Stimulated activated CD8-positive, alpha-beta memory T cell treated with anti-CD3 and anti-CD28 coated beads, Interleukin-12 subunit alpha, Interleukin-12 subunit beta, amount 100 ng/mL, for 24 hours (primary cell): ENCODE measurements around the gene C17orf67.
"Not testable (repeated sequence)": the region's sequence is repeated elsewhere in the genome, so short reads cannot be mapped to it uniquely, and the experiment has no call there.

Experiments used
- DNase-seq: peaks from one replicate; pipeline ENCODE4 v3.0.0-alpha.2; 2020; ENCODE audit errors: extremely low read depth

The C17orf67 gene

DNA sequence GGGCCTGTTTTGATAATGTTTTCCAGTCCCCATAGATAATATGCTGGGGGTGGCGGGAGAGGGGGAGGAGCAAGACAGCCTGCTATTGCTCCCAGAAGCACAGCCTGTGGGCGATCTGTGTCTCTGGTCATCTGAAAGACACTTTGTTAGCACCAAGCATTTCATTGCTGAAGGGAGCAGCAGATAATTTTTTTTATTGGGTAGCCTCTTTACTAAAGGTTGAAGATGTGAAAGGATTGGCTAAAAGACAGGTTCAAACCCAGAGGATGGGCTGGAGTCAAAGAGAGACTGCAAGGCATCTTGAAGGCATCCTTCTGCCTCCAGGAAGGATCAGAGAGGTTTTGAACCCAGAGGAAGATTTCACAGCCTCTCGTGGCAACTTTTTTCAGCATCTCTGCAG, 60.6 kb downstream of the C17orf67 start:
- no peak for DNase-seq

DNA sequence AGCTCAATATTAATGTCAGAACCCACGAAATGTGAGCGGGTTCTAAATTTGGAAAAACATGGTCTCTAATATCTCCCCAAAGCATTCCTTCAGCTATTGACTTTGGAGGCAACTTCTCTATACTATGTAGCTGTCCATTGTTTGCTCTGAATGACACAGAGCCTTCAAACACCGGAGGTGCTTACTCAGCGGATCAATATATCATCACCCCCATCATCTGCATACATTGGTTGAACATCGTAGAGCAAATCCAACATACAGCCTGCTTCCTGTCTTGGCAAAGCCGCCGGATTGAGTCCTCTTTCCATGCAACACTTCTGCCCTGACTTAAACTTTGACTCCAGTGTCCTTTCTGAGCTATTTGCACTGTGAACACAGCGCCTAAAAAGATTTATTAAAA, 61.3 kb downstream of the C17orf67 start:
- DNase-seq, result no peak

DNA sequence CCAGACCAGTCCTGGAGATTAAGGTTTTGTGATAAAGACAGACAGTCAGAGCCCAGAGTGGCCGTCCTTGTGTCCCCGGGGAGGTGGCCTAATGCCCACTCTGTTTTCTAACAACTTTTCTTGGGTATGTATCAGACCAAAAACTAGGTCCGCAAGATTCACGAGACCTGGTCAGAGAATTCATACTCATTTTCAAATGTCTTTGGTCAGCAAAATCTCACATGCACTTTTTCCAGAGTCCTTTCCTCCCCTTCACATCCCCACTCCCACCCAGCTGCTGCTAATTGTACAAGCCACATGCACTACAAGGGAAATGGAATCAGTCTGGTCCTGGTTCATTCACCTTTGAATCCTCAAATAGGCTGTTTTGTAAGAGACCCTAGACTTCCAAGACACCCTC, 61.7 kb downstream of the C17orf67 start:
- DNase-seq, result no peak

DNA sequence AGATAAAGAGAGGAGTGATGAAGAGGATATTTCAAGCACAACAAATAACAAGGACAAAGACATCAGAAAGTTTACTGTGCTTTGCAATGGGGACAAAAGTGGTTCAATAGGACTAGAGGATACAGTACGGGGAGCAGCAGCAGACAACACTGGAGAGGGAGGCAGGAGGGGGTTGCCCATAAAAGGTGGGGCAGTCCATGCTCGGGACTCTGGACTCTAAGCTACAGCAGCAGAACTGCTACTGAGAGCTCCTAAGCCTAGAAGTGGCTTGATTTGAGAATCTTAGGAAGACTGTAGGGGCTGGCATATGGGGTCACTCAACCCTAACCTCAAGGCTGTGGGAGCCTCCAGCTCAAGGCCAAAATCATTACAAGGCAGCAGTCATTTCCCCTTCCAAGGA, 62.2 kb downstream of the C17orf67 start:
- DNase-seq, result no peak

DNA sequence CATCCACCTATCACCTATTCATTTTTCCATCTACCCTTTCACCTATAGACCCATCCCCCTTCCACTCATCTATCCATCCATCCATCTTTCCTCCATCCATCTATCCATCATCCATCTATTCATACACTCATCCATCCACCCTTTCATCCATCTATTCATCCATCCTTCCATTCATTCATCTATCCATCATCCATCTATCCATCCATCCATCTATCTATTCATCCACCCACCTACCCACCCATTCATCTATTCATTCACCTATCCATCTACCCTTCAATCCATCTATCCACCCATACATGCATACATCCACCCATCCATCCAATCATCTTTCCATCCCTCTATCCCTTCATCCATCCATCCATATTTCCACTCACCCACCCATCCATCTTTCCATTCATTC, 63.3 kb downstream of the C17orf67 start:
- DNase-seq, result no peak

DNA sequence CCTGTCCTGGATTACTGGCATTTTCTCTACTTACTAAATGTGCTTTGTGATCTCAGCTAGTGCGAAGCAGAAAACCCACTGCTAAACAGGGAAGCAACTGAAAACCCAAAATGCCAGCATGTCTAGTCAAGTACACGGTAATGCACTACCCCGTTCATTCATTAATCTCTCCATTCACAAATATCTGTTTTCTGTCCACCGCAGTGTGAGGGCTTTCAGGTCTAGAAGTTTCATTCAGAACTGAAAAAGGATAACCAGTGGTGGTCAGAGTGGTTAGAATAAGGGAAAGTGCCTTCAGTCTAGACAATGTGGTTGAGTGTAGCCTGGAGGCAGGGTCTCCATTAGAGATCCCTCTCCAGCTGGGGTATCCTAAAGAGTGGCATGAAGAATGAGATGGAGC, 68.3 kb downstream of the C17orf67 start:
- no peak for DNase-seq

DNA sequence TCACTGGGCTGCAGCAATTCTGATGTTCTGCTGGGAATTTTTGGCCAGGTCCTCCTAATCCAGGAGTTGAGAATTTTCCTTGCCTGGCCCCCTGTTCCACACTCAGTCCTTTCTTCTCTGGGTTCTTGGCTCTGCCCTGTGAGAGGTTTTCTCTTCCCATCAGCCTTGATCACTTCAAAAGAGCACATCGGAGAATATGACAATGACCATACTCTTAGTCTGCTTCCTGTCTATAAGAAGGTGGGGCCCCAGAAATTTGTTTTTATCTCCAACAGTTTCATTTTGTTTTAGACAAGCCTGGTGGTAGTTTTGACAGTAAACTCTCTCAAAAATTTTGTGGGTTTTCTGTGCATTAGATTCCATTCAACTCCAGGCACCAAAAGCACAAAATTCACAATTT, 70.7 kb downstream of the C17orf67 start:
- DNase-seq, result no peak

DNA sequence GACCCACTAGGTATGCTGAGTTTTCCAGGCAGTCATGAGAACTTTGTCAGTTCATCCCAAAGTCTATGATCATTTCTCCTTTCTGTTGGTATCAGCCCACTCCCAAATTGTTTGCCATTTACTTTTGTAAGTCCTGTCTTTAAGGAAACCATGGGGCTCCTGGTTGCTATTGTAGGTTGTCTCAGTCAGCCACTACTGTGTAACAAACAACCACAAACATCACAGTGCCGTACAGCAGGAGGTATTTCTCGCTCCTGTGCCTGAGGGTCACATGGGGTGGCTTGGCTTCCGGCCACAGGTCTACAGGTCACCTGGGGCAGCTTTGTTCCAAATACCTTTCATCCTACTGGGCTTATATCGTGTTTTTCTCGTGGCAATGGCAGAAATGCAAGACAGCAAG, 71.6 kb downstream of the C17orf67 start:
- no peak for DNase-seq

DNA sequence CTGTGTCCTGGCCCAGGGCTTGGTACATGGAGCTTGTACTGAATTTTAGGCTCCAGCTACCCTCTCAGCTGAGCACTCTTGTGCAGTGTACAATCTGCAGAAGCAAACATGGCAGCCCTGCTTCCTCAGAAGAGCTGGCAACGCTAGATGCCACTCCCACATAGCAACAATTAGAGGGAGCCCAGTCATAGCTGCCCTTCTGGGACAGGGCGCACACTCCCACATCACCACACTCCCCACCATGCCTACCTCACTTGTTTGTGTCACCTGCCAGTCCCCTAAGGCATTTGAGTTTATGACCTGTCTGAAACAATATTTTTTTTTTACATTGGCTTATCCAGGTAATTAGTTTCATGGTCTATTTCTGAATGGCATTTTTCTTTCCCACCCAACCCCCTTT, 72.3 kb downstream of the C17orf67 start:
- DNase-seq, result no peak

DNA sequence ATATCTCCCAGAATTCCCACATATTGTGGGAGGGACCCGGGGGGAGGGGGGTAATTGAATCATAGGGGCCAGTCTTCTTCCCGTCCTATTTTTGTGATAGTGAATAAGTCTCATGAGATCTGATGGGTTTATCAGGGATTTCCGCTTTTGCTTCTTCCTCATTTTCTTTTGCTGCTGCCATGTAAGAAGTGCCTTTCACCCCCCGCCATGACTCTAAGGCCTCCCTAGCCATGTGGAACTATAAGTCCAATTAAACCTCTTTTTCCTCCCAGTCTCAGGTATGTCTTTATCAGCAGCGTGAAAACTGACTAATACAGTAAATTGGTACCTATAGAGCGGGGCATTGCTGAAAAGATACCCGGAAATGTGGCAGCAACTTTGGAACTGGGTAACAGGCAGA, 76.1 kb downstream of the C17orf67 start:
- DNase-seq, result not testable (repeated sequence)

DNA sequence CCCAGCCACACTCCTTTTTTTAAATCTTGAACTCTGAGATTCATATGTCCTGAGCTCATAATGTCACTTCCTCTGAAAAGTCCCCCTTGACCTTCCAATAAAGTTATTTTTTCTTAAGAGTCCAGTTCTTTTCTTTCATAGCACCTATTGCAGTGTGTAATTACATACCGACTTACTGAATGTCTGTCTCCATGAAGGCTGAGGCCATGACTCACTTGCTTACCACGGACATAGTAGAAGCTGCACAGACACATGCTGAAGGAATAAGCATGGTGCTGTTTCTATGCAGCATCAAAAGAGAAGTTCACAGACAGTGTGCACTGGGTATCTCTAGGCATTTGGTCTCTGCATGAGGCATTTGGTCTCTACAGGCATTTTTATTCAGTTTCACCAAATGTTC, 77.2 kb downstream of the C17orf67 start:
- DNase-seq, result no peak

DNA sequence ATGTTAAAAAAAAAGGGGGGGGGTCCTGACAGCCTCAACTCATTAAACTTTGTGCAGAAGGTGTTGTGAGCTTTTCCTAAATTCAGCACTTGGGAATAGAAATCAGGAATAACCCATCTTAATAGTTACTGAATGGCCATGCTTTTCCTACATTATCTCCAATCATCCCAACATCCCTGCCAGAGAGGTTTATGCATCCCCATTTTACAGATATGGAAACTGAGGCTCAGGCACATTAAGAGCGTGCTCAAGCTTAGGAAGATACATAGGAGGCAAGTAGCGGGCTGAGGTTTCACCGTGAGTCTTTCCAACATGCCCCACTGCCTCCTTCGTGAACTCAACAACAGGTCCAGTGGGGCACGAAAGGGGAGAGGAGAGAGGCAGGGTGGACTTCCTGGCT, 78.4 kb downstream of the C17orf67 start:
- DNase-seq, result no peak

DNA sequence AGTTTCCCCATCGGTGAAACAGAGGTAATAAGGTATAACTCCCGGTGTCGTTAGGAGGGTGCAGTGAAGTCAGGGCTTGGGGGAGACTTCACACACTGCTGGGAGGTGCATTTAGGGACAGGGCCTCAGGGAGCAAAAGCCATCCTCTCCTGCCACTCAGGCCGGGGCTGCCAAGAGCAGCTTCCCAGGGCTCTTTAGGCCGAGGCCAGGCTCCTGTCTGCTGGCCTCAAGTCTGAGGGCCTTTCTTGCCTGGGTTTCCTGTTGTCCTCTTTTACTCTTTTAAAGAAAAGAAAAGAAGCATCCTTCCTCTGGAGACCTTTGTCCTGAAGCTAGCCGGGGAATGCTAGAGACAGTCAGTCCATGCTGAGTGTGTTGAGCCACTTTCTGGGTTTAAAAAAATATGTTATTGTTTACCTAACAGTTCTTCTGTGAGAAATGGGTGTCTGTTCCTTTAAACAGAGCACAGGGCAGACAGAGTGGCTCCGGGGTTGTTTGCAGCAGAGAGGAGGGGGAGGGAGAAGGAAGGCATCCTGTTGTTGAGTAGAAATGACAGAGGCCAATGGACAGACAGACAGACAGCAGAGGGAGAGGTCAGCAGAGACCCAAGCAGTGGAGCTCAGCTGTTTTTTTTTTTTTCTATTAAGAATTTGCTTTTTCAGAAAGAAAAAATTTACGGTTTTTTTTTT, 79.1 kb downstream of the C17orf67 start:
- no peak for DNase-seq

DNA sequence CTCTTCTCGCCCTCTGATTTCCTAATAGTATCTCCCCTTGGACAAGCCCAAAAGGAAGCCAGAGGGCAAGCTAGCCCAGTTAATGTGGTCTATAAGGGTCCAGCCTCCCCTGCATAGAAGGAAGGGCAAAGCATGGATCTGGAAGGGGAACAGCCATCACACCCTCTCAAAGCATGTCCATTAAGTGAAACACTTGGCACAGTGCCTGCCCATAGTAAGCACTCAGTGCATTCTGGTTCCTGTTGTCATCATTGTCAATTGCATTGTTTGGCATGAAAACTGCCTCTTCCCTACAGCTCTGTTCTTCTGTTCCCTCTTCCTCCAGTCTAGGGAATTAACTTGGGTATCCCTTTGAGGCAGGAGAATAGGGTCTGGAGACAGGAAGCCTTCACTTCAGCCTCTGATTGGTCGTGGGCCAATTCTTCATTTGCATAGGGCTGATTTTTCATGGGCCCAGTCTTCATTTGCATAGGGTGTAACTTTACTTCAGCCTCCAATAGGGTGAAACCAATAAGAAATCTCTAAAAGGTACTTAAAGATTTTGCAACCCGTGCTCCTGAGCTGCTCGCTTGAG, 81.4 kb downstream of the C17orf67 start:
- DNase-seq, result no peak

DNA sequence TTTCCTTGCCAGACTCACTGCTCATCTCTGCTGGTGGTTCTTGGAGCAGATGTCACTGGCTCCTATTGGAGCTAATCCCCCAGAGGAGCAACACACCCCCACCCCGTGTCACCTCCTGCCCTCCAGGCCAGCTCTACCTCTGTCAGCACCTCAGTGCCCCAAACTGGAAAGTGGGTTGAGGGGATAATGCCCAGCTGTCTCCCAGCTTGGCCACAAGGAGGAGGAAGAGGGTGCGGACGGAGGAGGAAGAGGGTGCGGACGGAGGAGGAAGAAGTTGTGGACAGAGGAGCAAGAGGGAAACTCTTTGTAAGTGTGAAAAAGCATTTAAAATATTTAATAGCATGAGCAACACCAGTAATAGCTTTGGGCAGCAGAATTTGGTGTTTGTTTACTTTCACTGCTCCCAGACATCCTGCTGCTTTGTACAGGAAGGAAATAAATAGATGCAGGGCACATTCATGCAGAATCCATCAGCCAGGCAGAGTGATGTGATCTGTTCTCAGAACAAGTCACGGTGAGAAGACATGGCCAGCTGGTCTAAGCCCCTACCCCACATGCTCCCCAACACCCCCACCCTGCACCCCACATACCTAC, 82.5 kb downstream of the C17orf67 start:
- no peak for DNase-seq

DNA sequence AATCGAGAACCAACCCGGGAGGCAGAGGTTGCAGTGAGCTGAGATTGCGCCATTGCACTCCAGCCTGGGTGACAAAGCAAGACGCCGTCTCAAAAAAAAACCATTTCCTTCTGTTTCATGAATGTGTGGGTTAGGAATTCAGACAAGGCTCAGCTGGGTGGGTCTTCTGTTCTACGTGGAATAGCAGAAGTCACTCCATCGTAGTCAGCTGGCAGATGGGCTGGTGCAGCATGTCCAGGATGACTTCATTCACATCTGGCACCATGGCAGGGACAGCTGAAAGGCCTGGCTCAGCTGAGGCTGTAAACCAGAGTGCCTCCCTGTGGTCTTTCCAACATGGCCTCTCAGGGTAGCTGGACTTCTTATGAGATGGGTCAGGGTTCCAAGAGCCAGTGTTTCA, 89.0 kb downstream of the C17orf67 start:
- DNase-seq, result no peak

DNA sequence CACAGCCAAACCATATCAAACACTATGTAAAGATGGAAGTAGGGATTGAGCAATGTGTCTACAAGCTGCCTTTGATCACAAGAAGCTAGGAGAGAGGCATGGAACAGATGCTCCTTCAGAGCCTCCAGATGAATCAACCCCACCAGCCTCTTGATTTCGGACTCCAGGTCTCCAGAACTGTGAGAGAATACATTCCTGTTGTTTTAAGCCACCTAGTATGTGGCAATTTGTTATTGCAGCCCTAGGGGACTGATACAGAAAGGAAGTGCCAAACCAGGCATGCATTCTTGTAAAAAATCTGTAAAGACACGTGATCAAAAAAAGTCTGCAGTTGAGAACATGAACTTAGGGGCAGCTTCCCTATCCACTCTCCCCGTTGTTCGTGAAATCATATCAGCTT, 91.1 kb downstream of the C17orf67 start:
- DNase-seq, result no peak
